ENCODE results near the gene PRR14L.

The PRR14L gene

DNA sequence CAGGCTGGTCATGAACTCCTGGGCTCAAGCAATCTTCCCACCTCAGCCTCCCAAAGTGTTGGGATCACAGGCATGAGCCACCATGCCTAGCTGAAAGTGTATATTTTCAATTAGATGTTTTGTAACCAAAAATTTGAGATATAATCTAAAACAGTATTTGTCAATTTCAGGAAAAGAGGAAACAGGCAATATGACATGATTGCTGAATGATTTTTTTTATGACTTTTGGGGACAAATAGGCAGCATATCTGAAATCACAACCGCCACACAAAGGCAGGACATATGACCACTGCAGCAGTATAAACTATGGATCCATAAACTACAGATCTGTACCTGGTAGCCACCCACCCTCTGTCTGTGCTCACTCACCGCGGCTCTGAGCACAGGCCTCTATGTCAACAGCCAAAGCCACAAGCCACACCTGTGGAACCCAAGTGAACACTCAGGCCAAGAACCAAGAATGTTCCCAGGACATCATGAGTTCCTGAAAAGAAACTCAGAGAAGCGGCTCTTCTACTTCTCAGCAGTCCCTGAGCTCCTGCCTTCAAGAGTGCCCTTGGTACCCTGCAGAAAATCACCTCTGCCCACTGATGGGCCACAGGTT lies 110.4 kb downstream of the PRR14L start:
- no peak for DNase-seq (ENCODE audit: low spot score)

DNA sequence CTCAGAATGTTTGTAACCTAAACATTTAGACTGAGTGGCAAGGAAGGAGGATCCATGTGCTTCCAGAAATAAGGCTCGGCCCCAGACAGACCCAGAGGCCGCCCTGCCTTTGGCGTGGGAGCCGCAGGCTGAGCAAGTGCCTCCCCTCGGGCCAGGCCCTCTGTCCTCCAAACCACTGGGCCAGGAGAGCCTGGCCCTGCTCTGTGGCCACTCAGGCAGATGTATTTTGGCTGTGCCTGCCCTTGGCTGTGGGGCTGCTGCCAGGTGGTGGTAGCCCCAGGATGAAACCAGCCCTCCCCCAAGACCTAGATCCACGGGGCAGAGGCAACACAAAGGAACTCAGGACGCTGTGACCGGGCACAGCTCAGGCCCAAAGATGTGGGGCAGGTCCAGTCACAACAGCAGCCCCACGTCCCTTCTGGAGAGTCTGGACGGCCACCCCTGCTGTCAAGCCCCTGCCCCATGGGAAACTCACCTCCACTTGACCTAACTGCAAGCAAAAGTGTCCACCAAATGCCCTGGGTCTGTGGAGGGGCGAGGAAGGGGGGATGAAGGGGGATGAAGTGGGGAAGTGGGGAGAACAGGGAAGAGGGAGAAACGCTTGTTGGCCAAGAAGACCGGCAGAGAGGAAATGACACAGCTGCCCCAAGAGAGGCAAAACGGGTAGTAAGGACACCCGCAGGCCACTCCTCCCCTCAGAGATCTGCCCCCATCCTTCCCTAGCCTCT lies 111.9 kb downstream of the PRR14L start:
- DNase-seq (ENCODE audit: low spot score), result no peak

DNA sequence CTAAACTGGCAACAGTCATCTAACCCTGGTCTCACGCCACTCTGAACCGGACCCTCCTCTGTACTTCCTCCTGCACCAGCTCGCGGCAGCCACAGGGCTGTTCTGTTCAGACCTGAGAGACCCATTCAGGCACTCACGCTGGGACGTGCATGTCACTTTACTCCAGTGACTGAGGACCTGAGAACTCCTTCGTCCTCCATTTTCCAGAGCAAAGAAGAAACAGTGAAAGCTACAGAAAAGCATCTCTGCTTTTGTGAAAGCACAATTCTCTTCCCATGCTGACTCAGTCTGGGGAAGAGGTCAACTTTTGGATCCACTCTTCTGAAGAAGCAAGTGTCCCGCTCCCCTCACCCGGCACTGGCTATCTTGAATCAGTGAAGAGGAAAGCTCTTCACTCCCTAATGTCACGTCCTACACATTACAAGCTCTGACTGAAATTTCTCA lies 112.5 kb downstream of the PRR14L start:
- no peak for DNase-seq (ENCODE audit: low spot score)

DNA sequence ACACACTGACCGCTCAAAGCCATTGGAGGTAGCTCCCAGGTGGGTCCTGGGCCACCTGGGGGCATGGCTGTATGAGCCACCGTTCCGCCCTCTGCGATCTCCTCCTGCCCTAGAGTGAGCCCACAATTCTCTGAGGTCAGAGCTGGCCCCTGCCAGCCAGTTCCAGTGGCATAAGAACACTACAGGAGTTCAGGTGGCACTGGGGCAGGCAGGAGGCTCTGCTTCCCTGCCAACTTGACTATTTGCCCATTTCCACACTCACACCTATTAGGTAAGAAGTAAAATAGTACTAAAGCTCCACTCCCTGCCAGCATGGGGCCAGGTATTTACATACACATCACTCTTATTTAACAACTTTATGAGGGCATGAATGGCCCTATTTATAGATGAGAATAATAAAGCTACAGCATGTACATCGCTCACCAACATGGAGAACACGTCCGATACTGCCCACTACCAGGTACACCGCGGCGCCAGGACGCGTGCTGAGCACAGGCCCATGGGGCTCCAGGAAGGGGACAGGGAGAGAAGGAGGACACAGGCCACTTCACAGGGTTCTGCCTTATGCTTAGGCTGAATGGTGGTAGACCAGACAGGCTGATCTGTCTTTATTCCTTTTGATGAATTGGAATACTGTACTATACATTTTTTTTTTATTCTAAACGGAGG lies 114.2 kb downstream of the PRR14L start:
- DNase-seq (ENCODE audit: low spot score), result no peak

DNA sequence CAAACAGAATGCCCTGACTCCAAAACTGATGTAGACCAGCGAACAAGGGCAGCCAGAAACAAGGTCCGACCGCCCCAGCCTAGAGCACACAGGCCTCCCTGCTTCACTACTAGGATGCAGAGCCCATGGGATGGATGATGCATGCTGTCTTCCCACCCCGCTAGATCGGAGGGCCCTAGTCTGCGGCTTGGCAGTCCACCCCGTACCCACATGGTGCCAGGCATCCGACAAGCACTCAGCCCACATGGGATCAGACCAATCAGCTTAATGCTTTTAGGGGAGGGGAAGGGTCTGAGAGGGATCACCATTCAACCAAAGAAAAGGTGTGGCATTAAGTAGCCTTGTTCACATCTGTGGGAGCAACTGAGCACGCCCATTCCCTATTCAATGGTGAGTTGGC lies 118.5 kb downstream of the PRR14L start:
- DNase-seq (ENCODE audit: low spot score), result no peak

Measured in activated CD4-positive, alpha-beta T cell treated with anti-CD3 and anti-CD28 coated beads, Interleukin-2, Interleukin-4, amounts not matched to agents 100 ng/mL and 50 ng/mL, durations not matched to agents 16 hours and 8 hours (primary cell).